NCI-H524 treated with DMSO at 0.1 percent for 48 hours (cell line): ENCODE results near the gene RND1.

ENCODE experiments used
- DNase-seq: peaks from one replicate; lab custom pipeline; 2025; lab: John Stamatoyannopoulos, UW

The RND1 gene

DNA sequence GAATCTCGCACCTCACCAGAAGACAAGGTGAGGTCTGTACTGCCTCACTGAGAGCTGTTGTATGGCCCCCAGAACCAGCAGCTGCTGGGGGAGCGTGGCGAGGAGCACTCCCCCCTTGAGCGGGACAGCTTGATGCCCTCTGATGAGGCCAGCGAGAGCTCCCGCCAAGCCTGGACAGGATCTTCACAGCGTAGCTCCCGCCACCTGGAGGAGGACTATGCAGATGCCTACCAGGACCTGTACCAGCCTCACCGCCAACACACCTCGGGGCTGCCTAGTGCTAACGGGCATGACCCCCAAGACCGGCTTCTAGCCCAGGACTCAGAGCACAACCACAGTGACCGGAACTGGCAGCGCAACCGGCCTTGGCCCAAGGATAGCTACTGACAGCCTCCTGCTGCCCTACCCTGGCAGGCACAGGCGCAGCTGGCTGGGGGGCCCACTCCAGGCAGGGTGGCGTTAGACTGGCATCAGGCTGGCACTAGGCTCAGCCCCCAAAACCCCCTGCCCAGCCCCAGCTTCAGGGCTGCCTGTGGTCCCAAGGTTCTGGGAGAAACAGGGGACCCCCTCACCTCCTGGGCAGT, 38.1 kb downstream of the RND1 start:
- no peak for DNase-seq

GRCh38 chr12:48827026-48827425, 38.6 kb downstream of the RND1 start:
- no peak for DNase-seq

- no peak for DNase-seq
Observed at GRCh38 chr12:48826209-48826855, 39.3 kb downstream of the RND1 start.

DNA sequence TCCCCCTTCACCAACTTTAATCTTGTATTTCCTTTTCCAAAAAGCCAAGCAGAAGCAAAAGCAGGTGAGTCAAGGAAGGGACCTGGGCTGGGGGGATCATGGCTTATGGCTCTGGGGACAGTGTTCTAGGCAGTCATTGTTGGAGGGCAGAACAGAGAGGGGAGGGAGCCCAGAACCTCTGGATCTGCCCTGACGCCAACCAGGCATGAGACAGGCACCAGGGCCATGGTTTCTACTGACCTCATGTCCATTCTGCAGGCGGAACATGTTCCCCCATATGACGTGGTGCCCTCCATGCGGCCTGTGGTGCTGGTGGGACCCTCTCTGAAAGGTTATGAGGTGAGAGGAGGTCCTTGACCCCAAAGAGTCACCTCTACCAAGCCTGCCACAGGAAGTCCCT, 40.8 kb downstream of the RND1 start:
- DNase-seq, result no peak

DNA sequence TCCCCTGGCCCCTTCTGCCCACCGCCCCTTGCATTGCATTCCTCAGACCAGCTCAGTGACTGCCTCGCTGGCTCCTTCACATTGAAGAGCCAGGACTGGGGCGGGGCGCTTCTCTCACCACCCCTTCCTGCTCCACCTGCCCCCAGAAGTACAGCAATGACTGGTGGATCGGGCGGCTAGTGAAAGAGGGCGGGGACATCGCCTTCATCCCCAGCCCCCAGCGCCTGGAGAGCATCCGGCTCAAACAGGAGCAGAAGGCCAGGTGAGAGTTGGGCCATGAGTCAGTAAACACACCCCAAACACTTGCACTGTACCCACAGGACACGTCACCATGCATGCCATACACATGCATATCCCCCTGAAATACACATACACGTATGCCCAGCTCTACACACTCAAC, 41.6 kb downstream of the RND1 start:
- DNase-seq, result no peak

- DNase-seq, result no peak
Observed at GRCh38 chr12:48823281-48823680, 42.4 kb downstream of the RND1 start.

- DNase-seq, result no peak
Observed at GRCh38 chr12:48822711-48823110, 43.0 kb downstream of the RND1 start.

DNA sequence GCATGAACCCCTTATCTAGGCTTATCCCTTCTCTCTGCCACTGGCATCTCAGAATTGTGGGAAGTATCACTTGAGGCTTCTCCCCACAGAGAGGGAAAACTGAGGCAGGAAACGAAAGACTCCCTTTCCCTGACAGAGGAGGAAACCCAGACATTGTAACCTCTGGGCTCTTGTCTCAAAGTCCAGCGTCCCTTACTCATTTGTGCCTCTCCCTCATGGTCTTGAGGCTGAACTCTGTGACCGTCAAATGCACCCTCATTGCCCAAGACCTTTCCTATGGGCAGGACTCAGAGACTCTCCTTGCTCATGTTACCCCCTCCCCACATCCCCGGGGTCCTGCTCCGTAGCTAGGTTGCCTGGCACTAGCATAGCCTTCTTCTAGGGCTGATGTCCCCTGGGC, 43.5 kb downstream of the RND1 start:
- DNase-seq, result no peak

- no peak for DNase-seq
Observed at GRCh38 chr12:48819986-48820725, 45.5 kb downstream of the RND1 start.

DNA sequence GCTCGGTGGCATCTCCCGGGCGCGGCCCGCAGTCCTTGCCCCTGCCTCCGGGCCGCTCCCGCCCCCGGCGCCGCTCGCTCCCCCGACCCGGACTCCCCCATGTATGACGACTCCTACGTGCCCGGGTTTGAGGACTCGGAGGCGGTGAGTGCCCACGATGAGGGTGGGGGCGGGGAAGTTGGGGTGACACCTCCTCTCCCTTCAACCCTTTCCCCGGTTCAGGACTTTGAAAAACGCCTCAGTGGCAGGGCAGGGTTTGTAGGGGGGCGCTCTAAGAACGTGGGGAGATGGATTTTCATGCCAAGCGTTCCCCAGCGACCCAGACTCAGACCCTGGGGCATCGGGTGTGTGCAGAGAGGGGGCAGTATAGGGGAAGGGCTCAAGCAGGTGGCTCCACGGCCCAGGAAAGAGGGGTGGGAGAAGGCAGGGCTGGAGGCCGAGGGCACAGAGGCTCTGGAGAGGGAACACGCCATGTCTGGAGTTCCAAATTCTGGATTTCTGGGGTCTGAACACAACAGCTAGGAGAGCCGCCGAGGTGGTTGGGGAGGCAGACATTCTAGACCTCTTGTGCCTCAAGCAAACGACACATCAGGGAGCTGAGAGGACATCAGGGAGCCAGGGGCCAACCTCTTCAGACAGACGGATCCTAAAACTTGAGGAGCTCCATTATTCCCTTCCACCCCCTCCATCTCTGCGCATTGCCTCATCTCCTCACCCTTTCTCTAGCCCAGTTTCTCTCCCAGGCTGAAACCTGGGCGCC, 46.7 kb downstream of the RND1 start:
- no peak for DNase-seq

- no peak for DNase-seq
Observed at GRCh38 chr12:48817873-48818830, 47.5 kb downstream of the RND1 start, which contains the start of gene CACNB3. TSS of gene CACNB3 (plus strand) at chr12:48818496. CDS start at chr12:48818930, 434 bp downstream.

DNA sequence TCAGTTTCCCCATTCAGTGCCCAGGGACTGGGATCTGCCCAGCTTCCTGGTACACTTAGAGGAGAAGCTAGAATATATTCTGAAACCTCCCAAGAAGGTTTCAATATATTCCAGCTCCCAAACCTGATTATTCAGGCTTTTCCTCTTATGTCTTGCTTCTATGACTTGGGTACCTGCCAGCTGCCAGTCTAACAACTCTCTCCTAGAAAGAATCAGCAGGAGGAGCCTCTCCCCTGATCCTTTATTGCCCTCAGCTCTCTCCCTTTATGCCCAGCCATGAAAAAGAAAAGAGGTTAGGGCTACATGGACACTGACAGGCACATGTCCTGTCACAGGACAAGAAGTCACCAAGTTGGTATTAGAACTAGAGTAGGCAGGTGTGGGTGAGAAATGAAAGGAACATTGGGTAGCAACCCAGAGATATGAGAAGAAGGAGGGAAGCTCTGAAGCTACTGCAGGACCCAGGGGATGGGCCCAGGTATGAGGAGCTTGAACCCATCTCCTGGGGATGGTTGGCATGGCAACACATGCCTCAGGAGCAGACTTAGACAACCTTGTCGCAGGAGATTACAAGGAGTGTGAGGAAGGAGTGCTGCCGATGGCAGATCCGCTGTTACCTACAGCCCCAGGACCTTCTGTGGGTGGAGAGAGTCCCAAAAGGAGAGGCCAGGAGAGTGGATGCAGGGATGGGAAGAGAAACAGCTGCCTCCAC, 49.4 kb downstream of the RND1 start:
- DNase-seq, result no peak

- no peak for DNase-seq
Observed at GRCh38 chr12:48815126-48816110, 50.3 kb downstream of the RND1 start.

DNA sequence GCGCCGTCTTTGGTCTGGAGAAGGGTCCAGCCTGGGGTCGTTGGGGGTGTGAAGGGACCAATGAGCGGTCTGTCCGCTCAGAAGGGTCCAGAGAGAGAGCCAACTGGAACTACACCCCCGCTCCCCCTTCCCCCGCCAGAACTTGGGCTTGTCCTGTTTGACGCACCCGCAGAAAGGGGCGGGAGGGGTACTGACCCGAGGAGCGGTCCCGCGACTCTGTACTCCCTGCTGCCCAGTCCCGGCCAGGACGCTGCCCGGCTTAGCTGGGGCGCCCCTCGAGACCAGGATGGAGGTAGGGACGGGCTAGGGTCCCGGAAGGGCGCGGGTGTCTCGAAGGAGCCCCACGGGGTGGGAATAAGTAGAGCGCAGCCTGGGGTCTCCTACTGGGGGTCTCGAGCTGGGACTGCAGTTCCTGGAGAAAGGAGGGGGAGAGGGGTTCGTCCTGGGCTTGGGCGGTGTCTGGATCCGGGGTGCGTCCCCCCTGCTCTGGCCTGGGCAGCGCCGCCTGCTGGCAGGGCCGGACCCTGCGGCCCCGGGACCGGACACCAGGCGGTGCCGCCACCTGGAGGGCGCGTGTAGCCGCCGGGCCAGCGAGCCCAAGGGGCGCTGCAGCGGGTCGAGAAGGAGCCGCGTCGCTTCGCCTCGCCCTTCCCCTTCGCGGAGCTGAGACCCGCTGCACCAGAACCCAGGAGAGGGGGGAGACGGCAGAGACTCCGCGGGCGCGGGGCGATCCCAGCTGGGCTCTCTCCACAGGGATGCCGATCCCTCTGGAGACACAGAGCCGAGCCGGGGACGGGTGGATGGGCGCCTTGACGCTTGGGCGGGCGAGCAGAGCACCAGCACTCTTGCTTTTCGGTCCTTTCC, 51.2 kb downstream of the RND1 start:
- no peak for DNase-seq

DNA sequence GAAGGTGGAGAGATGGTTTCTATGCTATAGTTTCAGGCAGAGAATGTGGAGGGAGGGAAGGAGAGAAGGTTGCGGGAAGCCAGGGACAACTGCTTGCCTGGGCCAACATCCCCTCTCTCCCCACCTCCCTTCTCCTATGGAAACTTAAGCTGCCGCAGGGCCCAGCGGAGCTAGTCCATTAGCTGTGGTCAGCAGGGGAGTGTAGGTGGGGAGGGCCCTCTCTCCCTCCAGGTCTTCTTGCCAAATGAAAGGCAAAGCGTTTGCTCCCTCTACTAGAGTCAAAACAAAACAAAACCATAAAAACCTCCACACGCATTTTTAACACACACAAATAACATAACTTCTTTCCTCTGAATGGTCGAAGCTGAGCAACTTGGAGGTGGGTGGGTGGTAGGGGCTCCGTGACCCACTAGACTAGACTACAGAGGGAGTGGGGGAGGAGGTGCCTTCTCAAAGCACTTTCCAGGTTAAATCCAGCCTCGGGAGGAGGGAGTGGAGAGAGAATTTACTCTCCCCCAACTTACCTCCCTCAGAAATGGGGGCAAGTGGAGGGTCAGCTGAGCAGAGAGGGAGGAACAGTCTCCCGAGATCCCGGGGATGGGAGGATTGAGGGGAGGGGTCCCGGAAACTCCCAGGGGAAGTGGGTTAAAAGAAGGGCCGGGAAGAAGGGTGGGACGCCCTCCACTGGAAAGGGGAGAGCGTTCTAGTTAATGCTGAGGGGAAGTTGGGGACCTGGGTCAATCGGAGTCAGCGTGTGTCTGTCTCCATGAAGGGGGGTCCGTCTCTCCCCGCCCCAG, 52.0 kb downstream of the RND1 start:
- DNase-seq, result no peak

DNA sequence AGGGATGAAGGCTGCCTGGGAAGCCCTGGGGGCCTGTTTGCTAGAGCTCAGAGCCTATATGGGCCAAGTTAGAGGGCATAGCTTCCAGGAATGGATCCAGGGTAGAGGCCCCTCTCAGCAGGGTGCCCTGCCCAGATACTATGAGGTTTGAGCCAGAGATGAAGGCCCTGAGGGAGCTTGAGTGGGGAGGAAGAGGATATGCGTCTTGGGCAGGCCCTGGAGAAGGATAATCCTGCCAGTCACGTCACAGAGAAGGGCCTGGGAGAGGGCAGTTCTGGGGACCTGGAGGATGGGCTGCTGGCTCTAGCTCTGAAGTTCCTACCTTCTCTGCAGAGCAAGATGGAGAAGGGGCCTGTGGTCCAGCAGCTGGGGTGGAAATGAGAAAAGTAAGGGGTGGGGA, 53.3 kb downstream of the RND1 start:
- no peak for DNase-seq

GRCh38 chr12:48811437-48812090, 54.1 kb downstream of the RND1 start:
- DNase-seq, result no peak
